Right lobe of liver (tissue), 6 donors: Measurements from ENCODE around the gene FOXM1. TPM values are rescaled to one million over a fixed set of nuclear protein-coding genes. Genes with fewer than 3 reads are reported as not detected.

Source experiments
- ATAC-seq, 4 donors: fragments of 200-7000 bp; cut with Tn5 transposase; one replicate each; pipeline ENCODE4 v1.9.1; 2020; ENCODE audit warnings: mild to moderate bottlenecking in 4 of 4, moderate library complexity in 4 of 4
- DNase-seq, 3 donors: peaks; one replicate each; pipeline ENCODE4 v3.0.0-alpha.2; 2020
- H3K27ac ChIP-seq, 3 donors: fragments of 200-600 bp; one replicate each; pipeline ENCODE4 v1.8.0; 2022
- H3K27me3 ChIP-seq, 2 donors: fragments of 200-600 bp; one replicate each; pipeline ENCODE4 v1.8.0; 2022
- H3K36me3 ChIP-seq, 4 donors: fragments of 200-600 bp; sonication (generic) in 1 of 4; one replicate each; pipeline versions ENCODE4 v1.5.1 to v1.8.0; 2017 to 2022; ENCODE audit warnings: control low read depth in 1 of 4
- H3K4me1 ChIP-seq, 4 donors: fragments of 200-600 bp; sonication (generic) in 1 of 4; one replicate each; pipeline versions ENCODE4 v1.5.1 to v1.8.0; 2017 to 2022; ENCODE audit warnings: control low read depth in 1 of 4
- H3K4me3 ChIP-seq, 3 donors: fragments of 200-600 bp; one replicate each; pipeline ENCODE4 v1.8.0; 2022
- H3K9me3 ChIP-seq, 4 donors: fragments of 200-600 bp; sonication (generic) in 1 of 4; one replicate each; pipeline versions ENCODE4 v1.5.1 to v1.8.0; 2017 to 2022; ENCODE audit warnings: control low read depth in 1 of 4
- POLR2A ChIP-seq: fragments of 450-650 bp; IDR thresholded peaks from one replicate; pipeline ENCODE4 v1.6.1; 2017; ENCODE audit warnings: antibody characterized with exemption, mild to moderate bottlenecking
- whole genome bisulfite sequencing: methylation state at CpG from one replicate; pipeline ENCODE4 v1.1.6; 2018; ENCODE audit warnings: low coverage, low lambda C conversion rate; ENCODE audit not compliant: insufficient coverage; ENCODE audit errors: missing lambda C conversion rate; 5-methylcytosine and 5-hydroxymethylcytosine counted together
- intact Hi-C, 2 donors: fragments of 100-400 bp; cut with DNase I; formaldehyde crosslinking; loops; one replicate each; pipeline versions ENCODE4 v1.11.2 to v1.14.1; 2022
- total RNA-seq, 6 experiments: library from RNA; depleted of rRNA in 2 of 6; stranded (reverse); fragments of >200 nt in 2 of 6; fragmentation: NEBNext Ultra II Directional in 3 of 6; extraction: Animal tissue kit (Norgen Biotek cat#: 25700) in 3 of 6; gene quantifications; one replicate each; pipeline versions ENCODE4 v1.1.0 to v1.2.4, GENCODE V29; 2016 to 2023
- TF ChIP-seq, protein P1 (sequence below), 4 donors: fragments of 200-600 bp in 3 of 4; fragments of 450-650 bp in 1 of 4; IDR thresholded peaks; one replicate each; pipeline versions ENCODE4 v1.5.1 to v1.8.0; 2016 to 2022; ENCODE audit warnings: antibody characterized with exemption in 4 of 4, mild to moderate bottlenecking in 2 of 4
- donor health status: DM: no; HTN: yes; CAD: no.
- donor health status: DM: no; HTN: no; CAD: no.
- donor health status: DM: no; HTN: no; CAD: no.
- donor health status: DM: no; HTN: yes; CAD: no.
- donor health status: DM: no; HTN: yes; CAD: no.

Gene FOXM1
- total RNA-seq, 6 experiments from 2014 or later, result 0.24 to 2.6 (median 1.8) TPM

DNA sequence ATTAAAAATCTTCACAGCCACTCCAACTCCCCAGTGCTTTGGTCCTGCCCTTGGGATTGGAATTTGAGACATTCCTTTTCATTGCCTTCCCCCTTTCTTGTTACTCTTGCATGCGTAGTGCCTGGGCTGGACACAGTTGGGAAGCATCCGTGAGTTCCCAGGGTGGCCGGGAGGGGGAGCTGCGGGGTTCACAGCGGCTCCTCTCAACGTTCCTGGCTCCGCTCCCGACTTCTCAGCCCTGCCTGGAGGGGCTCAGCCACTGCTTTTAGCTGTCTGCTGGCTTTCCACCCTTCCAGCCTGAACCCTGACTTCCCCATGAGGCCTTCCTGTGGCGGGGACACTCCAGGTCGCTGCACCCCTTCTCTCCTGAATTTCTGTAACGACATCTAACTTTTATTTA, 23.3 kb downstream of the FOXM1 start:
- H3K4me3 ChIP-seq, result no peak overlapping the region
- H3K36me3 ChIP-seq, result no peaks in the 10 kb centered on the region
- H3K4me1 ChIP-seq, result peaks cover 0 to 3% (median 0%) of the 10 kb centered on the region in 4 donors
- no peak overlapping the region for H3K27ac ChIP-seq
- intact Hi-C loops, result loop anchor here in 1 of 2 donors (10.0 kb wide), 1 partner anchor 91 kb away; no protein-coding TSS in a partner anchor
- no peaks in the 10 kb centered on the region for H3K27me3 ChIP-seq
- no peaks in the 10 kb centered on the region for H3K9me3 ChIP-seq
- peak; percentile 71 to 76 (median 76) for DNase-seq
- no peak for TF ChIP-seq POLR2A
- TF ChIP-seq, protein P1, sequence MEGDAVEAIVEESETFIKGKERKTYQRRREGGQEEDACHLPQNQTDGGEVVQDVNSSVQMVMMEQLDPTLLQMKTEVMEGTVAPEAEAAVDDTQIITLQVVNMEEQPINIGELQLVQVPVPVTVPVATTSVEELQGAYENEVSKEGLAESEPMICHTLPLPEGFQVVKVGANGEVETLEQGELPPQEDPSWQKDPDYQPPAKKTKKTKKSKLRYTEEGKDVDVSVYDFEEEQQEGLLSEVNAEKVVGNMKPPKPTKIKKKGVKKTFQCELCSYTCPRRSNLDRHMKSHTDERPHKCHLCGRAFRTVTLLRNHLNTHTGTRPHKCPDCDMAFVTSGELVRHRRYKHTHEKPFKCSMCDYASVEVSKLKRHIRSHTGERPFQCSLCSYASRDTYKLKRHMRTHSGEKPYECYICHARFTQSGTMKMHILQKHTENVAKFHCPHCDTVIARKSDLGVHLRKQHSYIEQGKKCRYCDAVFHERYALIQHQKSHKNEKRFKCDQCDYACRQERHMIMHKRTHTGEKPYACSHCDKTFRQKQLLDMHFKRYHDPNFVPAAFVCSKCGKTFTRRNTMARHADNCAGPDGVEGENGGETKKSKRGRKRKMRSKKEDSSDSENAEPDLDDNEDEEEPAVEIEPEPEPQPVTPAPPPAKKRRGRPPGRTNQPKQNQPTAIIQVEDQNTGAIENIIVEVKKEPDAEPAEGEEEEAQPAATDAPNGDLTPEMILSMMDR (IDR thresholded peaks at IDR 0.05), result peak; percentile 58 to 77 (median 72)
- 40% methylated on average over 4 of the region's 11 CpGs for WGBS
- peak; percentile 74 to 86 (median 80) for ATAC-seq

DNA sequence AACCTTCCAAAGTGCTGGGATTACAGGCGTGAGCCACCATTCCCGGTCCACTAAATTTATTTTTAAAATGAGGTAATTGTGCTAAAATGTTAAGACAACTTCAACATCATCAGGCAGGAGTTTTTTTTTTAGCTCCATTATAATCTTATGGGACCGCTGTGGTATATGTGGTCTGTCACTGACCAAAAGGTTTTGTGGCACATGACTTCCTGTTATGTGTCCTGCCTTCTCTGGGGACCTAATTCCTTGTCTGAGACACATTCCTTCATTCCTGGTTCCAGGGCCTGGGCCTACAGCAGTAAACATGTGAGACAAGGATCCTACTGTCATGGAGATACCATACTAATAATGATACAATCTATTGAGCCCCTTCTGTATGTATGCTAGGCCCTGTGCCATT, 25.0 kb downstream of the FOXM1 start:
- intact Hi-C loops, result loop anchor here in 1 of 2 donors (10.0 kb wide), 1 partner anchor 93 kb away; no protein-coding TSS in a partner anchor
- DNase-seq (no peak), ATAC-seq (no peak)
- H3K4me1 ChIP-seq, result peaks cover 0 to 3% (median 0%) of the 10 kb centered on the region in 4 donors
- WGBS, result 89% methylated on average over 3 of the region's 3 CpGs
- no peak for TF ChIP-seq POLR2A
- TF ChIP-seq, protein P1 (IDR thresholded peaks at IDR 0.05), result no peak
- H3K9me3 ChIP-seq, result no peaks in the 10 kb centered on the region
- no peak overlapping the region for H3K4me3 ChIP-seq
- no peak overlapping the region for H3K27ac ChIP-seq
- no peaks in the 10 kb centered on the region for H3K27me3 ChIP-seq
- H3K36me3 ChIP-seq, result no peaks in the 10 kb centered on the region

DNA sequence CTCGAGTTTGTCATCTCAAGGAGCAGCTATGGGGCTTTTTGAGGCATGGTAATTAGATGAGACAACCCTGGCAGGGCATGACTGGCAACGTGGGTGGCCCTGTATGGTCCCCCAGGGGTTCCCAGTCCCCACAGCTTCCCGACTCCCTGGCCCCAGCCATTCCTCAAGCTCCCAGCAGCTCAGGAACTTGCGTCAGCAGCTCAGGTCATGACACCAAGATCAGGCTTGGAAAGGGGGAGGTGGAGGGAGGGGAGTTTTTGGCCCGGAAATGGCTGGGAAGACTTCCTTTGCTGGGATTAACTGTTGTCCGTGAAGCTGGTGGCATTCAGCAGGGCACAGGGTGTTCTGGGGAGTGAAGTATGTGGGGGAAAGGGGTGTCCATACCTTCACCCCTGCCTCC, 31.7 kb downstream of the FOXM1 start:
- H3K36me3 ChIP-seq, result no peaks in the 10 kb centered on the region
- H3K9me3 ChIP-seq, result no peaks in the 10 kb centered on the region
- H3K4me1 ChIP-seq, result peaks cover 0 to 3% (median 0%) of the 10 kb centered on the region in 4 donors
- intact Hi-C loops, result no loop called here
- DNase-seq (peak in 1 of 3 donors; percentile 37), ATAC-seq (peak; percentile 34 to 50 (median 40))
- no peak overlapping the region for H3K4me3 ChIP-seq
- no peak overlapping the region for H3K27ac ChIP-seq
- TF ChIP-seq, protein P1 (IDR thresholded peaks at IDR 0.05), result no peak
- TF ChIP-seq POLR2A, result no peak
- H3K27me3 ChIP-seq, result no peaks in the 10 kb centered on the region
- 46% methylated on average over 3 of the region's 6 CpGs for WGBS

DNA sequence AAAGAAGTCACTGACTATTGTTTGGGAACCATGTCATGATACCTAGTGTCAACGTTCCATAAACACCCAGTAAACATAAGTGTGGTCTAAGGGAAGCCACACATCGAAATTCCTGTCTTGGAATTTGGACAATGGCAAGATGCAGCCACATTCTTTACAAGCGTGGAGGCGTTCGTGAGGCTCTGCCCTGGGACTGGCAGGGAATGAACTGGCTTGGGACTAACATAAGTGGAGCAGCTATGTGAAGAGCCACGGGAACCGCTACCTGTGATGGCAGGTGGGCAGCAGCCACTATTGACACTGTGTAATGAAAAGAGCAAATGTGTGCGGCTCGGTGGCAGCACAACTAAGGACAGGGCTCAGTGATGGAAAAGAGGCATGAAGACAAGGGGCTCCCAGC, 32.2 kb downstream of the FOXM1 start:
- no peaks in the 10 kb centered on the region for H3K9me3 ChIP-seq
- no peak overlapping the region for H3K4me3 ChIP-seq
- H3K27me3 ChIP-seq, result no peaks in the 10 kb centered on the region
- no peaks in the 10 kb centered on the region for H3K4me1 ChIP-seq
- H3K36me3 ChIP-seq, result no peaks in the 10 kb centered on the region
- intact Hi-C loops, result no loop called here
- TF ChIP-seq, protein P1 (IDR thresholded peaks at IDR 0.05), result no peak
- TF ChIP-seq POLR2A, result no peak
- WGBS, result 64% methylated on average over 5 of the region's 9 CpGs
- no peak overlapping the region for H3K27ac ChIP-seq
- no peak for ATAC-seq
- no peak for DNase-seq

DNA sequence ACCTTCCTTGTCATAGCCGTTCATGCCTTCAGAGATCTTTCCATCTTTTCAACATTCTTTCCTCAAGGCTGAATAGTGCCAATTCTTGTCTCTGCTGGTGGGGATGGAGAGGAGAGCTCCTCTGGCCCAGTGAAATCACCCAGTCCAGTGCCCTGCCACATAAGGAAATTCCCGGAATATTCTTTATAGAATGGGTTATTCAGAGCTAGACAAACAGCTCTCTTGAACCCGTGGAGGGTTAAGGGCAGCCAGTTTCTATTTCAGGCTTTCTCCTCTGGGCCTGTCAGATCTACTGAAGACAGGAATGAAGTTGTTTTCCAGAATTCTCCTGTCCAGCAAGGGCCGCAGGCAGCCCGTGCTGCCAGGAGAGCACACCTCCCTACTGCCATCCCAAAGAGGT, 34.0 kb downstream of the FOXM1 start:
- 59% methylated on average over 5 of the region's 5 CpGs for WGBS
- no peaks in the 10 kb centered on the region for H3K4me1 ChIP-seq
- H3K4me3 ChIP-seq, result no peak overlapping the region
- no peak overlapping the region for H3K27ac ChIP-seq
- H3K36me3 ChIP-seq, result no peaks in the 10 kb centered on the region
- H3K27me3 ChIP-seq, result no peaks in the 10 kb centered on the region
- intact Hi-C loops, result no loop called here
- TF ChIP-seq, protein P1 (IDR thresholded peaks at IDR 0.05), result no peak
- TF ChIP-seq POLR2A, result no peak
- no peak for ATAC-seq
- DNase-seq, result no peak
- H3K9me3 ChIP-seq, result no peaks in the 10 kb centered on the region
